ENCODE measurements around the gene AQP7.
A peak's percentile ranks its signal among the peaks of the same experiment; 100 is the strongest.

The AQP7 gene

GRCh38 chr9:33355933-33356332 is 46.4 kb downstream of the AQP7 start:
- H3K27ac Mint-ChIP-seq = no peak overlapping the region
- no peak overlapping the region for H3K4me3 Mint-ChIP-seq

GRCh38 chr9:33354651-33355211 is 47.6 kb downstream of the AQP7 start:
- Mint-ChIP-seq H3K36me3 (ENCODE audit: low read depth) (peaks cover 44% of the 10 kb centered on the region), H3K9me3 (no peaks in the 10 kb centered on the region)
- DNase-seq (ENCODE audit: low spot score) = no peak

More at GRCh38 chr9:33355933-33356332, 46.4 kb downstream of the AQP7 start:
- Mint-ChIP-seq H3K9me3 (no peaks in the 10 kb centered on the region), H3K4me1 (ENCODE audit: low read depth) (peaks cover 7% of the 10 kb centered on the region), H3K27me3 (ENCODE audit: low read depth) (no peaks in the 10 kb centered on the region), H3K36me3 (ENCODE audit: low read depth) (peaks cover 44% of the 10 kb centered on the region)
- no peak for DNase-seq (ENCODE audit: low spot score)

GRCh38 chr9:33351547-33351946 is 50.8 kb downstream of the AQP7 start:
- H3K27ac Mint-ChIP-seq = no peak overlapping the region

More at GRCh38 chr9:33354651-33355211, 47.6 kb downstream of the AQP7 start:
- Mint-ChIP-seq H3K27ac (peak overlapping the region; percentile 16), H3K27me3 (ENCODE audit: low read depth) (no peaks in the 10 kb centered on the region), H3K4me1 (ENCODE audit: low read depth) (peaks cover 7% of the 10 kb centered on the region), H3K4me3 (no peak overlapping the region)

DNA sequence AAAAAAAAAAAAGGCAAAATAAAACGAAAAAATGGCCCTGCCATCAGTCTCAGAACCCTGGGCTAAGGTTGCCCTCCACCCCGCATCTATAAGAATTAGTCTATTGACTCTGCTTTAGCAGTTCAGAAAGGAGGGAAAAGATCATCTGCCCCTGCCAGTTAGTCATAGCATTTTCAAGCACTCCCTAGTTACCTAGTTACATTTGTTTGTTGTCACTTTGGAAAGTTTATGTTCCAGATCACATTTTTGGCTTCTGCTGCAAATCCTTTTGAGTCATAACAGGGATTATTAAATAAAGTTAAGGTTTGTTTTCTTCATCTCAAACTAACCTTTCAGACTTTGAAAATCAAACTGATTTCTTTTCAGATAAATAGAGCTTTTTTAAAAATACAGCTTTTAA is 52.1 kb downstream of the AQP7 start:
- Mint-ChIP-seq H3K9me3 (no peaks in the 10 kb centered on the region), H3K36me3 (ENCODE audit: low read depth) (peaks cover 61% of the 10 kb centered on the region)

More at GRCh38 chr9:33351547-33351946, 50.8 kb downstream of the AQP7 start:
- H3K4me1 Mint-ChIP-seq (ENCODE audit: low read depth) = peaks cover 7% of the 10 kb centered on the region
- no peak for DNase-seq (ENCODE audit: low spot score)
- H3K9me3 Mint-ChIP-seq = no peaks in the 10 kb centered on the region
- H3K36me3 Mint-ChIP-seq (ENCODE audit: low read depth) = peaks cover 63% of the 10 kb centered on the region
- H3K27me3 Mint-ChIP-seq (ENCODE audit: low read depth) = no peaks in the 10 kb centered on the region
- H3K4me3 Mint-ChIP-seq = no peak overlapping the region

DNA sequence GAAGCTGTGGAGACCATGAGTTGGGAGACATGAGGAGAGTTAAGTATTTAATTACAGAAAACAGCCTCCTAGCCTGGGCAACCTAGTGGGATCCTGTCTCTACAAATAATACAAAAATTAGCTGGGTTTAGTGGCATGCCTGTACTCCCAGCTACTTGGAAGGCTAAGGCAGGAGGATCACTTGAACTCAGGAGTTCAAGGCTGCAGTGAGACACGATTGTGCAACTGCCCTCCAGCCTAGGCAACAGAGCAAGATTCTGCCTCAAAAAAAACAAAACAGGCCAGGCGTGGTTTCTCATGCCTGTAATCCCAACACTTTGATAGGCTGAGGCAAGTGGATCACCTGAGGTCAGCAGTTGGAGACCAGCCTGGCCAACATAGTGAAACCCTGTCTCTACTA is 52.6 kb downstream of the AQP7 start:
- peaks cover 2% of the 10 kb centered on the region for H3K4me1 Mint-ChIP-seq (ENCODE audit: low read depth)
- no peak overlapping the region for H3K4me3 Mint-ChIP-seq
- no peaks in the 10 kb centered on the region for H3K27me3 Mint-ChIP-seq (ENCODE audit: low read depth)
- H3K9me3 Mint-ChIP-seq = no peaks in the 10 kb centered on the region
- DNase-seq (ENCODE audit: low spot score) = no peak
- peaks cover 61% of the 10 kb centered on the region for H3K36me3 Mint-ChIP-seq (ENCODE audit: low read depth)
- no peak overlapping the region for H3K27ac Mint-ChIP-seq

More for the DNA sequence above, 52.1 kb downstream of the AQP7 start:
- H3K4me1 Mint-ChIP-seq (ENCODE audit: low read depth) = peaks cover 6% of the 10 kb centered on the region
- no peak overlapping the region for H3K27ac Mint-ChIP-seq
- no peaks in the 10 kb centered on the region for H3K27me3 Mint-ChIP-seq (ENCODE audit: low read depth)
- no peak overlapping the region for H3K4me3 Mint-ChIP-seq
- DNase-seq (ENCODE audit: low spot score) = no peak

DNA sequence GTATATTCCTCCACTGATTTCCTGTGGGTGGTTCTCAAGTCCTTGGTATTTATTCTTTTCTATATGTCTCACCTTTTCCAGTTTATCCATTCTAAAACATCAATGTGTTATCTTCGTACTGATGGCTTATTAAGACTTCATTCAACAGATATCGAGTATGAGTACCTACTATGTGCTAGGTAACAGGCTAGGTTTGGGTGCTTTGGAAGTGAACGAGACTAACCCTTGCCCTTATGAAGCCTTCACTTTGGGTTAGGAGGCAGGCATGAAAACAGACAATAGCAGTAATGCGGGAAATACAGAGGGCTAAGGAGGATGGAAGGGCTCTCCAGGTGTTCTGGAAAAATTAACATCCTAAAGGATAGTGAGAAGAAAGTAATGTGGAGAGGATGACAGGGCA is 53.4 kb downstream of the AQP7 start:
- Mint-ChIP-seq H3K36me3 (ENCODE audit: low read depth) (peaks cover 57% of the 10 kb centered on the region), H3K4me1 (ENCODE audit: low read depth) (no peaks in the 10 kb centered on the region), H3K4me3 (no peak overlapping the region), H3K27ac (no peak overlapping the region), H3K9me3 (no peaks in the 10 kb centered on the region), H3K27me3 (ENCODE audit: low read depth) (no peaks in the 10 kb centered on the region)
- DNase-seq (ENCODE audit: low spot score) = no peak

- H3K27me3 Mint-ChIP-seq (ENCODE audit: low read depth) = no peaks in the 10 kb centered on the region
These were observed 55.8 kb downstream of the AQP7 start for GRCh38 chr9:33346564-33346963.

GRCh38 chr9:33344145-33344544 is 58.2 kb downstream of the AQP7 start:
- H3K9me3 Mint-ChIP-seq = peaks cover 20% of the 10 kb centered on the region
- no peak overlapping the region for H3K27ac Mint-ChIP-seq

More at GRCh38 chr9:33346564-33346963, 55.8 kb downstream of the AQP7 start:
- no peak for DNase-seq (ENCODE audit: low spot score)
- Mint-ChIP-seq H3K4me1 (ENCODE audit: low read depth) (no peaks in the 10 kb centered on the region), H3K36me3 (ENCODE audit: low read depth) (peaks cover 57% of the 10 kb centered on the region), H3K4me3 (no peak overlapping the region), H3K9me3 (no peaks in the 10 kb centered on the region), H3K27ac (no peak overlapping the region)

GRCh38 chr9:33341182-33341581 is 61.2 kb downstream of the AQP7 start:
- DNase-seq (ENCODE audit: low spot score) = no peak
- Mint-ChIP-seq H3K4me1 (ENCODE audit: low read depth) (peaks cover 2% of the 10 kb centered on the region), H3K27me3 (ENCODE audit: low read depth) (no peaks in the 10 kb centered on the region), H3K9me3 (peaks cover 27% of the 10 kb centered on the region), H3K36me3 (ENCODE audit: low read depth) (peaks cover 64% of the 10 kb centered on the region), H3K27ac (no peak overlapping the region), H3K4me3 (no peak overlapping the region)

More at GRCh38 chr9:33344145-33344544, 58.2 kb downstream of the AQP7 start:
- peaks cover under 1% of the 10 kb centered on the region for H3K4me1 Mint-ChIP-seq (ENCODE audit: low read depth)
- no peak for DNase-seq (ENCODE audit: low spot score)
- peaks cover 70% of the 10 kb centered on the region for H3K36me3 Mint-ChIP-seq (ENCODE audit: low read depth)
- no peak overlapping the region for H3K4me3 Mint-ChIP-seq
- no peaks in the 10 kb centered on the region for H3K27me3 Mint-ChIP-seq (ENCODE audit: low read depth)

GRCh38 chr9:33340186-33340585 is 62.2 kb downstream of the AQP7 start:
- H3K27me3 Mint-ChIP-seq (ENCODE audit: low read depth) = no peaks in the 10 kb centered on the region
- H3K27ac Mint-ChIP-seq = no peak overlapping the region
- peaks cover 2% of the 10 kb centered on the region for H3K4me1 Mint-ChIP-seq (ENCODE audit: low read depth)
- DNase-seq (ENCODE audit: low spot score) = no peak
- no peak overlapping the region for H3K4me3 Mint-ChIP-seq
- H3K36me3 Mint-ChIP-seq (ENCODE audit: low read depth) = peaks cover 64% of the 10 kb centered on the region
- H3K9me3 Mint-ChIP-seq = peaks cover 27% of the 10 kb centered on the region

Measured in T-helper 2 cell treated with Interferon-gamma antibody and Interleukin-4, amounts not matched to agents 5 μg/mL and 100 μg/mL, for 36 hours (primary cell).